ENCODE data around the gene ZNF831.

The ZNF831 gene

GRCh38 chr20:59179988-59180387 lies 16.4 kb downstream of the ZNF831 start:
- DNase-seq (ENCODE audit: low read depth in 2 of 2), result no peak

- no peak for DNase-seq (ENCODE audit: low read depth in 2 of 2)
These were observed 18.3 kb downstream of the ZNF831 start for GRCh38 chr20:59181936-59182335.

GRCh38 chr20:59182401-59183044 lies 18.9 kb downstream of the ZNF831 start:
- DNase-seq (ENCODE audit: low read depth in 2 of 2), result no peak

- DNase-seq (ENCODE audit: low read depth in 2 of 2), result no peak
These were observed 20.1 kb downstream of the ZNF831 start for GRCh38 chr20:59183751-59184150.

- no peak for DNase-seq (ENCODE audit: low read depth in 2 of 2)
These were observed 21.3 kb downstream of the ZNF831 start for GRCh38 chr20:59184880-59185447.

GRCh38 chr20:59185809-59186208 lies 22.2 kb downstream of the ZNF831 start:
- DNase-seq (ENCODE audit: low read depth in 2 of 2), result no peak

- DNase-seq (ENCODE audit: low read depth in 2 of 2), result no peak
These were observed 26.8 kb downstream of the ZNF831 start for GRCh38 chr20:59190466-59190865.

GRCh38 chr20:59191036-59191755 lies 27.6 kb downstream of the ZNF831 start:
- no peak for DNase-seq (ENCODE audit: low read depth in 2 of 2)

- DNase-seq (ENCODE audit: low read depth in 2 of 2), result no peak
These were observed 28.3 kb downstream of the ZNF831 start for GRCh38 chr20:59191756-59192532.

GRCh38 chr20:59192533-59192896 lies 28.9 kb downstream of the ZNF831 start:
- DNase-seq (ENCODE audit: low read depth in 2 of 2), result no peak

- DNase-seq (ENCODE audit: low read depth in 2 of 2), result no peak
These were observed 29.7 kb downstream of the ZNF831 start for GRCh38 chr20:59193325-59193724.

- DNase-seq (ENCODE audit: low read depth in 2 of 2), result no peak
These were observed 30.7 kb downstream of the ZNF831 start for GRCh38 chr20:59194023-59194935.

- no peak for DNase-seq (ENCODE audit: low read depth in 2 of 2)
These were observed 31.8 kb downstream of the ZNF831 start for GRCh38 chr20:59195316-59195993.

- no peak for DNase-seq (ENCODE audit: low read depth in 2 of 2)
These were observed 40.7 kb downstream of the ZNF831 start for GRCh38 chr20:59204165-59204894.

- DNase-seq (ENCODE audit: low read depth in 2 of 2), result no peak
These were observed 41.4 kb downstream of the ZNF831 start for GRCh38 chr20:59205044-59205443.

- no peak for DNase-seq (ENCODE audit: low read depth in 2 of 2)
These were observed 43.6 kb downstream of the ZNF831 start for GRCh38 chr20:59207235-59207634.

GRCh38 chr20:59207742-59208357 lies 44.2 kb downstream of the ZNF831 start:
- peak; percentile 57 to 70 for DNase-seq (ENCODE audit: low read depth in 2 of 2)

GRCh38 chr20:59210186-59210585 lies 46.6 kb downstream of the ZNF831 start:
- DNase-seq (ENCODE audit: low read depth in 2 of 2), result no peak

GRCh38 chr20:59211208-59211765 lies 47.7 kb downstream of the ZNF831 start:
- no peak for DNase-seq (ENCODE audit: low read depth in 2 of 2)
